WI38 (cell line): ENCODE data around the gene BCL2L12.
"Not testable (repeated sequence)": the region's sequence is repeated elsewhere in the genome, so short reads cannot be mapped to it uniquely, and the experiment has no call there.

ENCODE experiments used
- H3K4me3 ChIP-seq: 2 replicates; pipeline ENCODE4 v1.5.1; 2011; ENCODE audit warnings: low read depth, mild to moderate bottlenecking, control low read depth, low read length
- CTCF ChIP-seq: IDR thresholded peaks from 2 replicates; pipeline ENCODE4 v1.5.1; 2012; ENCODE audit warnings: low read depth, mild to moderate bottlenecking, control low read depth, low read length

The BCL2L12 gene

GRCh38 chr19:49710372-49710951 lies 44.7 kb downstream of the BCL2L12 start:
- TF ChIP-seq CTCF = no peak
- no peak overlapping the region for H3K4me3 ChIP-seq

- no peak for TF ChIP-seq CTCF
- H3K4me3 ChIP-seq = no peak overlapping the region
These were observed 46.7 kb downstream of the BCL2L12 start for GRCh38 chr19:49712397-49712859.

- H3K4me3 ChIP-seq = no peak overlapping the region
- TF ChIP-seq CTCF = no peak
These were observed 47.6 kb downstream of the BCL2L12 start for GRCh38 chr19:49713236-49713845.

- no peak for TF ChIP-seq CTCF
These were observed 50.4 kb downstream of the BCL2L12 start for GRCh38 chr19:49716154-49716553.

GRCh38 chr19:49718511-49718910 lies 52.8 kb downstream of the BCL2L12 start:
- no peak overlapping the region for H3K4me3 ChIP-seq
- TF ChIP-seq CTCF = no peak

More at GRCh38 chr19:49716154-49716553, 50.4 kb downstream of the BCL2L12 start:
- H3K4me3 ChIP-seq = no peak overlapping the region

- no peak overlapping the region for H3K4me3 ChIP-seq
- TF ChIP-seq CTCF = no peak
These were observed 53.3 kb downstream of the BCL2L12 start for GRCh38 chr19:49718991-49719390.

- not testable (repeated sequence) for H3K4me3 ChIP-seq
These were observed 53.7 kb downstream of the BCL2L12 start for GRCh38 chr19:49719420-49719819.
